Activated CD4-positive, alpha-beta T cell treated with anti-CD3 and anti-CD28 coated beads, Interleukin-2, amount 10 ng/mL, durations not matched to agents 24 days and 14 days (primary cell): Measurements from ENCODE around the gene FOXP4. TPM values are rescaled to one million over a fixed set of nuclear protein-coding genes. Genes with fewer than 3 reads are reported as not detected.

Source experiments
- DNase-seq: peaks from one replicate; pipeline ENCODE4 v3.0.0; 2022
- H3K27ac Mint-ChIP-seq: one replicate; pipeline ENCODE4 v1.8.0; 2022; ENCODE audit warnings: mild to moderate bottlenecking, mixed read lengths
- H3K27me3 Mint-ChIP-seq: one replicate; pipeline ENCODE4 v1.8.0; 2022; ENCODE audit warnings: mixed read lengths
- H3K36me3 Mint-ChIP-seq: one replicate; pipeline ENCODE4 v1.8.0; 2022; ENCODE audit warnings: low read depth, mild to moderate bottlenecking, mixed read lengths
- H3K4me1 Mint-ChIP-seq: one replicate; pipeline ENCODE4 v1.8.0; 2021; ENCODE audit warnings: mixed read lengths
- H3K4me3 Mint-ChIP-seq: one replicate; pipeline ENCODE4 v1.8.0; 2022; ENCODE audit warnings: mild to moderate bottlenecking, moderate library complexity, mixed read lengths
- H3K9me3 Mint-ChIP-seq: one replicate; pipeline ENCODE4 v1.8.0; 2021; ENCODE audit warnings: mixed read lengths
- intact Hi-C: fragments of 100-400 bp; cut with micrococcal nuclease; formaldehyde crosslinking; loops from one replicate; pipeline ENCODE4 v1.15.1; 2023
- total RNA-seq: library from RNA; stranded (reverse); gene quantifications from 2 replicates; pipeline ENCODE4 v1.2.3, GENCODE V29; 2022

Gene FOXP4
- total RNA-seq, 1 donor from 2014 or later = 16.9 TPM

DNA sequence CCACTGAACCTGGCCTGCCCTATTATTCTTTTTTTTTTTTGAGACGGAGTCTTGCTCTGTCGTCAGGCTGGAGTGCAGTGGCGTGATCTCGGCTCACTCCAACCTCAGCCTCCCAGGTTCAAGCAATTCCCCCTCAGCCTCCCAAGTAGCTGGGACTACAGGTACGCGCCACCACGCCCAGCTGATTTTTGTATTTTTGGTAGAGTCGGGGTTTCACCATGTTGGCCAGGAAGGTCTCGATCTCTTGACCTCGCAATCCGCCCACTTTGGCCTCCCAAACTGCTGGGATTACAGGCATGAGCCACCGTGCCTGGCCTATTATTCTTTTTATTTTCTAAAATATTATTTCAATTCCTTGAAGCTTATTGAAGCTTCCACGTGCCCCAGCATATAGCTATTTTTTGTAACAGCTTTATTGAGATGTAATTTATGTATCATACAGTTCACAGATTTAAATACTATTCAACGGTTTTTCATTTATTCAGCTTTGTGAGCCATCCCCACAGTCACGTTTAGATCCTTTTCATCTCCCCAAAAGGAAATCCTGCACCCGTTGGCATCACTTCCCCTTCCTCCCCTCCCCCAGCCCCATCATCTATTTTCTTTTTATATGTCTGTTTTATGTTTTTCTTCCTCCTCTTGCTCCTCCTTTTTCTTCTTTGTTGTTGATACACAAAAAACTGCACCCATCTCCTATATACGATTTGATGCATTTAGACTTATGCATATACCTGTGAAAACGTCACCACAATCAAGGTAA is 78.6 kb downstream of the FOXP4 start:
- Mint-ChIP-seq H3K27me3 (peaks cover 23% of the 10 kb centered on the region), H3K36me3 (no peaks in the 10 kb centered on the region), H3K27ac (no peak overlapping the region), H3K4me3 (no peak overlapping the region), H3K9me3 (no peaks in the 10 kb centered on the region), H3K4me1 (peaks cover 3% of the 10 kb centered on the region)
- intact Hi-C loops = no loop called here
- no peak for DNase-seq

DNA sequence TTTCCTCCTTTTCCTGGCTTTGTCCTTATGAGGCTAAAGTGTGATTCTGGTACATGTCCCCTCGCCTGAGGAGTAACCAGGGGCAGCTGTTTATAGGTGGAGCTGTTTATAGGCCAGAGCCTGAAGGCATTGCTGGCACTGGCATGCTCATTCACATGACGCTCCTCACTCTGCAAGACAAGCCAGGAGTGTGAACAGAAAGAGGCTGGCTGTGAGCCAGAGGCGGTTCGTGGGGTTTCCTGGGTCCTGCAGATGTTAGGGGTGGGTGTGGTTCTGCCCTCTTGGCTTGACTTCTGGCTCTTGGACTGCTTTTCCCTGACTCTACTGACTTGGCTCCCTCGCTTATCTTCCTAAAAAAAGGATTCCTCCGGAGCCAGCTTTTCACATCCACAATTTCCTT is 79.3 kb downstream of the FOXP4 start:
- Mint-ChIP-seq H3K4me1 (peaks cover 3% of the 10 kb centered on the region), H3K27ac (peak overlapping the region; percentile 37), H3K4me3 (no peak overlapping the region), H3K27me3 (peaks cover 21% of the 10 kb centered on the region), H3K9me3 (no peaks in the 10 kb centered on the region), H3K36me3 (no peaks in the 10 kb centered on the region)
- intact Hi-C loops = no loop called here
- DNase-seq = no peak

DNA sequence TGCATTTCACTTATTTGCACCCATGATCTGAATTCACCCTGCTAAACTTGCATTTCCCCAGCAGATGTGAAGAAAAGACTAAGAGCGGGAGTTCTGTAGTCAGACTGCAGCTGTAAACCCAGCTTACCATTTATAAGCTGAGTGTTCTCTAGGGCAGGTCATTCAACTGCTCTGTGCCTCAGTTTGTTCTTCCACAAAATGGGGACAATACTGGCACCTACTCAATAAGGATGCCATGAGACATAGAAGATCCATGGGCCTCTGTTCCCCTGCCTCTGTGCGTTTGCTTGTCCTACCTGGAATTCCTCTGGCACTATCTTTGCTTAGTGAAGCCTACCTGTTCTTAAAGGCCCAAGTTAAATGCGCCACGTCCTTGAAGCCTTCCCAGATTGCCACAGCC is 79.8 kb downstream of the FOXP4 start:
- intact Hi-C loops = no loop called here
- Mint-ChIP-seq H3K4me1 (peaks cover 3% of the 10 kb centered on the region), H3K27me3 (peaks cover 22% of the 10 kb centered on the region), H3K4me3 (no peak overlapping the region), H3K9me3 (no peaks in the 10 kb centered on the region), H3K27ac (no peak overlapping the region), H3K36me3 (no peaks in the 10 kb centered on the region)
- DNase-seq = no peak

DNA sequence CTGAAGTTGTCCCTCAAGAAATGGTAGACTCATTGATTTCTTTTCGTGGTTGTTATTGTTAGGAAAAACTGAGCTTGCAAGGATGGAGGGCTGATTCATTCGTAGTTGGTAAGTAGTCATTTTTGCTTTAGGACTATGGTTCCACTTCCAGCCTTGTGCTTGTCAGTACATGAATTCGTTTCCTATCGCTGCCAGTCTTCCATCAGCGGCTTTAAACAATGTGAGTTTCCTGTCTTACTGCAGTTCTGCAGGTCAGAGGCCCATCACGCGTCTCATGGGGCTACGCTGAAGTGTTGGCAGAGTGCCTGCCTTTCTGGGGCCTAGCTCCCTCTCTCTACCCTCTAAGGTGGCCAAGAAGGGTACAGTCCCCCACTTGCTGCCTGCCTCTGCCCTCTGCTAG is 80.7 kb downstream of the FOXP4 start:
- Mint-ChIP-seq H3K9me3 (no peaks in the 10 kb centered on the region), H3K4me3 (no peak overlapping the region), H3K27ac (no peak overlapping the region), H3K4me1 (peaks cover 3% of the 10 kb centered on the region), H3K27me3 (peaks cover 19% of the 10 kb centered on the region), H3K36me3 (no peaks in the 10 kb centered on the region)
- intact Hi-C loops = no loop called here
- no peak for DNase-seq

DNA sequence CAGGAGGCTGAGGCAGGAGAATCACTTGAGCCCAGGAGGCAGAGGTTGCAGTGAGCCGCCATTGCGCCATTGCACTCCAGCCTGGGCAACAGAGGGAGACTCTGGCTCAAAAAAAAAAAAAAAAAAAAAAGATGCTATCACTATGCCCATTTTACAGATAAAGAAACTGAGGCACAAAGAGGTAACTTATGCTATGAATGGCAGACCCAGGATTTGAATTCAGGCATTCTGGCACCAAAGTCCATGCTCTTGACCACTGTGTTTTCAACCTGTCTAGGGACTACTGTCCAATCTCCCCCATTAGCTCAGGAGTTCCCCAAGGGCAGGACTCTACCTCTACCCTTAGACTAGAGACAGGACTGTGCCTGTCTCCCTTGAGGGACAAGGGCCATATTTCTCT is 82.9 kb downstream of the FOXP4 start:
- DNase-seq = no peak
- Mint-ChIP-seq H3K27ac (no peak overlapping the region), H3K36me3 (no peaks in the 10 kb centered on the region), H3K4me3 (no peak overlapping the region), H3K9me3 (no peaks in the 10 kb centered on the region), H3K4me1 (peaks cover 3% of the 10 kb centered on the region), H3K27me3 (peaks cover 21% of the 10 kb centered on the region)
- intact Hi-C loops = no loop called here

DNA sequence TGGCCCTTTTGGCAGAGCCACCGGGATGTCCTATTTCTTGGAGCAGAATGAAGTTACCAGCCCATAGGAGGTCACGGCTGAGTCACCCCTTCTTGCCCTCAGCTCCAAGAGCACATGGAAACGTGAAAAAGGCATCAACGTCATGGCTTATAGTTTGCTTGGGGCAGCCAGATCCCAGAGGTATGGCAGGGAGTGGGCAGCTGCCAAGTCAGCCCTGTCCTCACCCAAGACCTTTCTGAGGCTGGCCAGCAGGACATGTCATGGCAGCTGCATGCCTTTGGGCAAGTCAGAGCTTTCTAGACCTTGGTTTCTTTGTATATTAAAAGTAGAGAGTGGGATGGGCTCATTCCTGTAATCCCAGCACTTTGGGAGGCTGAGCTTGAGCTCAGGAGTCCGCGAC is 83.9 kb downstream of the FOXP4 start:
- intact Hi-C loops = no loop called here
- Mint-ChIP-seq H3K27ac (no peak overlapping the region), H3K36me3 (no peaks in the 10 kb centered on the region), H3K9me3 (no peaks in the 10 kb centered on the region), H3K27me3 (peaks cover 30% of the 10 kb centered on the region), H3K4me1 (peaks cover 3% of the 10 kb centered on the region), H3K4me3 (no peak overlapping the region)
- DNase-seq = no peak

DNA sequence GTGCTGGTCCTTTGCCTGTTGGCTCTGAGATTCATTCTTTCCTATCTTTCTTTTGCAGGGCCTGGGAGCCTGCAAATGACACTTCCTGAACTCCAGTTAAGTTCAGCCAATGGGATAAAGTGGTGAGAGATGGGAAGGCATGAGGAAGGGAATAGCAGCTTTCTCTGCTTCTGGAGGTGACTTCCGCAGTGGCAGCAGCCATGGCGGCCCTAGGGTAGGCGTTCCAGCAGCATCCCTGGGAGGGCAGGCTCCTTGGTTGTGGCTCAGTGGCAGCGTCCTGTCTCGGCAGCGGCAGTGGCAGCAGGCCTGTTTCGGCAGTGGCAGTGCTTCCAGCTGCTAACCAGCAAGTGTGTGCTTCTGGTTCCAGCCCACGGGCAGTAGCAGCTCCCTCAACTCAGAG is 84.8 kb downstream of the FOXP4 start:
- Mint-ChIP-seq H3K9me3 (no peaks in the 10 kb centered on the region), H3K36me3 (no peaks in the 10 kb centered on the region), H3K27ac (no peak overlapping the region), H3K27me3 (peaks cover 38% of the 10 kb centered on the region), H3K4me1 (no peaks in the 10 kb centered on the region), H3K4me3 (no peak overlapping the region)
- intact Hi-C loops = no loop called here
- DNase-seq = no peak

DNA sequence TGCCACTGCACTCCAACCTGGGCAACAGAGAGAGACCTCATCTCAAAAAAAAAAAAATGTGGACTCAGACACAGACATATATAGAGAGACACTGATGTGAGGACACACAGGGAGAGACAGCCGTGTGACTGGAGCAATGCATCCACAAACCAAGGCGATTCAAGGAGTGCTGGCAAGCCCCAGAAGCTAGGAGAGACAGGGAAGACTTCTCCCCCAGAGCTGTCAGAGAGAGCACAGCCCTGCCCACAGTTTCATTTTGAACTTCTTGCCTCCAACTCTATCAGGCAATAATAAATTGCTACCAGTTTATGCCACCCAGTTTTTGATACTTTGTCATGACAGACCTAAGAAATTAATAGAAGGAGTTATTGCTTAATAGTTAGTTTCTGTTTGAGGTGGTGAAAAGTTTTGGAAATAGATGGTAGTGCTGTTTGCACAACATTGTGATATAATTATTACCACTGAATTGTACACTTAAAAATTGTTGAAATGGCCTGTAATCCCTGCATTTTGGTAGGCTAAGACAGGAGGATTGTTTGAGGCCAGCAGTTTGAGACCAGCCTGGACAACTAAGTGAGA is 87.0 kb downstream of the FOXP4 start:
- Mint-ChIP-seq H3K27ac (no peak overlapping the region), H3K27me3 (peaks cover 52% of the 10 kb centered on the region), H3K4me1 (no peaks in the 10 kb centered on the region), H3K36me3 (no peaks in the 10 kb centered on the region), H3K9me3 (no peaks in the 10 kb centered on the region), H3K4me3 (no peak overlapping the region)
- no peak for DNase-seq
- intact Hi-C loops = no loop called here

DNA sequence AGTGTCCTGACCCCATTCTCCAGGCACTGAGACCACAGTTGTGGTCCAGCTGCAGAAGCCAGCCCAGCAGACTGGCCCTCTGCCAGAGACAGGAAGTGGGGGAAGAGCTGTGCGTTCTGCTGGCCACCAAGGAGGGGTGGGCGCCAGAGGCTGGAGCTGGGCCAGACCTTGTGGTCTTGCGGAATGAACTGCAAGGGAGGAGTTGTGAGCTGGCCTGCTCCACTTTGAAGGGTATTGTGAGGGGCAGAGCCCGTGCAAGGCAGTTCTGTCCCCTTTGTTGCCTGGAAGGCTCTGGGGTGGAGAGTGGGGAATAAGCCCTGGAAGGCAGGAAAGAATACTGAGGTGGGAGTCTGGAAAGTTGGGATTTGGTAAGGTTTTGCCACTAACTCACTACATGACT is 88.5 kb downstream of the FOXP4 start:
- H3K27me3 Mint-ChIP-seq = peaks cover 58% of the 10 kb centered on the region

DNA sequence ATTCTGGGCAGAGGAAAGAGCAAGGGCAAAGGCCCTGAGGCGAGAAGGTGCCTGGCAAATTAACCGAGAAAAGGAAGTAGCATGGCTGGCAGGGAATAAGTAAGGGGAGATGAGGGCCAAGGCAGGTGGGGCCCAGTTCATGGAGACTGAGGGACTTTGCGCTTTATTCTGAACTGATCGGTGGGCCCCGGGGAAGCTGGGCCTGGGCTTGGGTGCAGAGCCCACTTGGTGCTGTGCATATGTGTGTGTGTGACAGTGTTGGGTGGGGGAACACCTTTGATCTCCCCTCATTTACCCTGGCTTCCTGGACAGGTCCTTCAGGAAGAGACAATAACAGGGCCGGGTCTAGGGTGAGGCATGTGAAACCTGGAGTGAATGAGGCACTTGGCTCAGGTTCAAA is 89.2 kb downstream of the FOXP4 start:
- no peaks in the 10 kb centered on the region for H3K36me3 Mint-ChIP-seq
- no peaks in the 10 kb centered on the region for H3K9me3 Mint-ChIP-seq
- no peak overlapping the region for H3K27ac Mint-ChIP-seq
- intact Hi-C loops = no loop called here
- no peaks in the 10 kb centered on the region for H3K4me1 Mint-ChIP-seq
- H3K4me3 Mint-ChIP-seq = no peak overlapping the region
- DNase-seq = no peak
- peaks cover 65% of the 10 kb centered on the region for H3K27me3 Mint-ChIP-seq

More for the DNA sequence above, 88.5 kb downstream of the FOXP4 start:
- no peak for DNase-seq
- Mint-ChIP-seq H3K4me1 (no peaks in the 10 kb centered on the region), H3K36me3 (no peaks in the 10 kb centered on the region), H3K4me3 (no peak overlapping the region), H3K9me3 (no peaks in the 10 kb centered on the region), H3K27ac (no peak overlapping the region)
- intact Hi-C loops = no loop called here

DNA sequence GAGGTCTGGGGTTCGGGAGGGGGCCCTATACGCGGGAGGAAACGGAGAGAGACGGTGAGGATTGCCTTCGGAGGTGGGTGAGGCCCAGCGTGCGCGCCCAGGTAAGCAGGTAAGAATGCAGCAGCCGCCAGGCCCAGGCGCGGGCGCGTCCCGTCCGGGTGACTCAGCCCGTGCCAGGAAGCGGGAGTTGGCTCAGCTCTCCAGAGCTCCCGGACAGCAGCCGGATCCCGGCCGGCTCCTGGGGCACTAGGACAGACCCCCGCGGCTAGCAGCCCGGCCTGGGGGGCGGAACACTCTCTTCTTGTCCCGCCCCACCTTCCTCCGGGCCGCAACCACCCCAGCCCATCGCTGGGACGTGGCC is 90.6 kb downstream of the FOXP4 start:
- H3K4me3 Mint-ChIP-seq = no peak overlapping the region
- H3K27ac Mint-ChIP-seq = no peak overlapping the region
- intact Hi-C loops = no loop called here
- no peaks in the 10 kb centered on the region for H3K9me3 Mint-ChIP-seq
- no peak for DNase-seq
- H3K36me3 Mint-ChIP-seq = no peaks in the 10 kb centered on the region
- peaks cover 72% of the 10 kb centered on the region for H3K27me3 Mint-ChIP-seq
- no peaks in the 10 kb centered on the region for H3K4me1 Mint-ChIP-seq

DNA sequence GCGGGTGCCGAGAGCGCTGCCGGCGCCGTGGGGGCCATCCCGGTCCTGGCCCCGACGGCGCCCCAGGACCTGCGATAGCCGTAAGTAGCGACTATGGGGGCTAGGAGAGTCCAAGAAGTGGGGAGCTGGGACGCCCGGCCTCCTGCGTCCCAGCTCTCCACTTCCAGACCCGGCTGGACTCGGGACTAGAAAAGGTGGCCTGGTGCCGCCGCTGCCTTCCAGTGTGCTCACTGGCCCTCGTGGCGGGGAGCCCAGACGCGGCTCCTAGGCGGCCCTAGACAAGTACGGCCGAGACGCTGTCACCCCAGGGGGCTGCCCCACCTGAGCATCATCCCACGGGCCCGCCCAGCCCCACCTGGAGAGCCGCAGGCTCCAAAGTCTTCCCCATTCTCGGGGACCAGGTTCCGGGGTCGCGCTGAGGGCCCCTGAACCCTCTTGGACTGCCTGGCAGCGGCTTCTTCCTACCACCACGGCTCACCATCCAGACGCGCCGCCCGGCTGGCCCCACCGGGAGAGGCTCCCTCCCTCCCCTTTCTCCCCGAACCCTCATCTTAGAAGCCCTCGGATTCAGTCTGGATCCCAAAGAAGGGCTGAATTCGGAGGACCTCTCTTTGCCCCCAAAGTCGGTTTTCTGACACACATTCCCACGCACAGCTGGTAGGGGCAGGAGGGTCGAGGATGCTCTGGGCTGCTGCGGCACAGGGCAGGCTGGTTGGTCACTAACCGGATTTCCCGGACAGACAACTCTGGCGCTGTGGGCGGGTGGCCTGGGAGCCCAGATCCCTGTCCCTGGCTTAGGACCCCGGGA is 91.2 kb downstream of the FOXP4 start:
- no peaks in the 10 kb centered on the region for H3K9me3 Mint-ChIP-seq
- DNase-seq = no peak
- H3K36me3 Mint-ChIP-seq = no peaks in the 10 kb centered on the region
- intact Hi-C loops = no loop called here
- no peak overlapping the region for H3K4me3 Mint-ChIP-seq
- H3K27me3 Mint-ChIP-seq = peaks cover 73% of the 10 kb centered on the region
- H3K27ac Mint-ChIP-seq = no peak overlapping the region
- no peaks in the 10 kb centered on the region for H3K4me1 Mint-ChIP-seq

DNA sequence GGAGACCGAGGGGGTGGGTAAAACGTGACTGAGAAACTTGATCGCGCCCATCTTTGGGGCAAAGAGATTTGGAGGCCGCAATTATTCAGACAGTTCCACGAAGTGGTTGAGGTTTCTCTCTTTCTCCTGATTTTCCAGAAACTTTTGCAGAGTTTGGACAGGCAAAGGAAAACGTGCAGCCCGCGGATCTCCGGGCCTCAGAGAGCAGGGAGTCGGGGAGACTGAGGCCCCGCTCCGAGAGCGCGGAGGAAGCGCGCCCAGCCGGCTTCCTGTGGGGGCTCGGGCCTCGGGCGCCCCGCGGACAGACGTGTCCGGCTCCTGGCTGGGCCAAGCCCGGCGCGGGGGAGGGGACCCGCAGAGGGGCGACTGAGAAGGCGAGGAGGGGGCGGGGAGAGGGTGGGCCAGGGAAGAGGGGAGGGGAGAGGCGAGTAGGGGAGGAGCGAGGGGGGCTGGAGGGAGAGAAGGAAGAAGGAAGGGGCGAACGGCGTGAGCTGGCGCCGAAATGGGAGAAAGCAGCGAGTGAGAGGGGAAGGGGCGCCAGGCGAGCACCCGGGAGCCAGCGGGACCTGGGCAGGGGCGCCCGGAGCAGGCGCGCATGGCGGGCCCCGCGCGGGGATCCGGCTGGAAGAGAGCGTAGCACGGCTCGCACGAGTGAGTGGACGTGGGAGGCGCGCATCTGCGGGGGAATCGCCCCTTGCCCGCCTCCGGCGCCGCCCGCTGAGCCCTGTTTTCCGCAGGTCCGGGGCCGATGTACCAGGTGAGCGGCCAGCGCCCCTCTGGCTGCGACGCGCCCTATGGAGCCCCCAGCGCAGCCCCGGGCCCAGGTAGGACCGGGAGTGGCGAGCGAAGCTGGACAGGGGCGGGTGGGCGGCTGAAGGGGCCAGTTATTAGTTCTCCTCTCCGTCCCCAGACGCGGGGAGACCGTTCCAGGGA is 92.1 kb downstream of the FOXP4 start, which contains the start of gene MDFI:
TSS of gene MDFI (plus strand) at position 467 of the 933 bp plus-strand sequence. CDS start at position 749, 282 bp downstream.
- intact Hi-C loops = no loop called here
- no peaks in the 10 kb centered on the region for H3K9me3 Mint-ChIP-seq
- no peaks in the 10 kb centered on the region for H3K36me3 Mint-ChIP-seq
- no peak within 1 kb of the TSS for H3K27ac Mint-ChIP-seq
- DNase-seq = no peak
- peaks cover 73% of the 10 kb centered on the region for H3K27me3 Mint-ChIP-seq
- H3K4me1 Mint-ChIP-seq = no peaks in the 10 kb centered on the region
- no peak within 1 kb of the TSS for H3K4me3 Mint-ChIP-seq
